GM23338 (cell line): ENCODE results near the gene IST1.

Experiments
- CREB1 ChIP-seq: fragments of 250-450 bp; sonication (Bioruptor Pico); IDR thresholded peaks from 2 replicates; pipeline ENCODE4 v1.5.0; 2020; ENCODE audit warnings: low read depth, mild to moderate bottlenecking, moderate library complexity
- CTCF ChIP-seq, 2 experiments: fragments of 200-600 bp in 1 of 2; sonication (generic) in 1 of 2; conservative IDR thresholded peaks; 2 replicates each; pipeline versions ENCODE4 v1.5.1 to v1.6.1; 2016 to 2017; ENCODE audit warnings: antibody characterized with exemption in 2 of 2, low read depth in 2 of 2, mild to moderate bottlenecking in 2 of 2, moderate library complexity in 1 of 2
- EZH2 ChIP-seq: fragments of 200-600 bp; sonication (generic); IDR thresholded peaks from one replicate; pipeline ENCODE4 v1.8.0; 2017; ENCODE audit warnings: antibody characterized with exemption, mild to moderate bottlenecking, low read depth; ENCODE audit not compliant: unreplicated experiment
- NANOG ChIP-seq: IDR thresholded peaks from 2 replicates; pipeline ENCODE4 v1.6.1; 2016; ENCODE audit warnings: antibody characterized with exemption, borderline replicate concordance
- POLR2AphosphoS5 ChIP-seq: IDR thresholded peaks from 2 replicates; pipeline ENCODE4 v1.6.1; 2016; ENCODE audit warnings: antibody characterized with exemption, low read depth
- STAT1 ChIP-seq: IDR thresholded peaks from one replicate; pipeline ENCODE4 v1.6.1; 2016; ENCODE audit warnings: antibody characterized with exemption; ENCODE audit not compliant: unreplicated experiment
- ZNF331 ChIP-seq: fragments of 250-450 bp; sonication (Bioruptor Pico); IDR thresholded peaks from 2 replicates; pipeline ENCODE4 v1.5.0; 2020; ENCODE audit warnings: low read depth, mild to moderate bottlenecking, moderate library complexity
- ZNF462 ChIP-seq: fragments of 250-450 bp; sonication (Bioruptor Pico); IDR thresholded peaks from 2 replicates; pipeline ENCODE4 v1.5.0; 2020; ENCODE audit warnings: mild to moderate bottlenecking, moderate library complexity
- TF ChIP-seq, protein P1 (sequence below): IDR thresholded peaks from one replicate; pipeline ENCODE4 v1.6.1; 2018; ENCODE audit warnings: antibody characterized with exemption; ENCODE audit not compliant: unreplicated experiment

GRCh38 chr16:71914802-71915201, 19.5 kb downstream of the IST1 start:
- TF ChIP-seq POLR2AphosphoS5 = no peak
- TF ChIP-seq EZH2 = no peak
- no peak for TF ChIP-seq CTCF (conservative IDR thresholded peaks at IDR 0.05; ENCODE audit: low read depth in 2 of 2)
- TF ChIP-seq, protein P1, sequence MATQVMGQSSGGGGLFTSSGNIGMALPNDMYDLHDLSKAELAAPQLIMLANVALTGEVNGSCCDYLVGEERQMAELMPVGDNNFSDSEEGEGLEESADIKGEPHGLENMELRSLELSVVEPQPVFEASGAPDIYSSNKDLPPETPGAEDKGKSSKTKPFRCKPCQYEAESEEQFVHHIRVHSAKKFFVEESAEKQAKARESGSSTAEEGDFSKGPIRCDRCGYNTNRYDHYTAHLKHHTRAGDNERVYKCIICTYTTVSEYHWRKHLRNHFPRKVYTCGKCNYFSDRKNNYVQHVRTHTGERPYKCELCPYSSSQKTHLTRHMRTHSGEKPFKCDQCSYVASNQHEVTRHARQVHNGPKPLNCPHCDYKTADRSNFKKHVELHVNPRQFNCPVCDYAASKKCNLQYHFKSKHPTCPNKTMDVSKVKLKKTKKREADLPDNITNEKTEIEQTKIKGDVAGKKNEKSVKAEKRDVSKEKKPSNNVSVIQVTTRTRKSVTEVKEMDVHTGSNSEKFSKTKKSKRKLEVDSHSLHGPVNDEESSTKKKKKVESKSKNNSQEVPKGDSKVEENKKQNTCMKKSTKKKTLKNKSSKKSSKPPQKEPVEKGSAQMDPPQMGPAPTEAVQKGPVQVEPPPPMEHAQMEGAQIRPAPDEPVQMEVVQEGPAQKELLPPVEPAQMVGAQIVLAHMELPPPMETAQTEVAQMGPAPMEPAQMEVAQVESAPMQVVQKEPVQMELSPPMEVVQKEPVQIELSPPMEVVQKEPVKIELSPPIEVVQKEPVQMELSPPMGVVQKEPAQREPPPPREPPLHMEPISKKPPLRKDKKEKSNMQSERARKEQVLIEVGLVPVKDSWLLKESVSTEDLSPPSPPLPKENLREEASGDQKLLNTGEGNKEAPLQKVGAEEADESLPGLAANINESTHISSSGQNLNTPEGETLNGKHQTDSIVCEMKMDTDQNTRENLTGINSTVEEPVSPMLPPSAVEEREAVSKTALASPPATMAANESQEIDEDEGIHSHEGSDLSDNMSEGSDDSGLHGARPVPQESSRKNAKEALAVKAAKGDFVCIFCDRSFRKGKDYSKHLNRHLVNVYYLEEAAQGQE = no peak
- TF ChIP-seq ZNF331 (CRISPR knock-in tag) = no peak
- no peak for TF ChIP-seq NANOG
- TF ChIP-seq CREB1 (CRISPR knock-in tag) = no peak
- TF ChIP-seq STAT1 = no peak
- TF ChIP-seq ZNF462 = no peak
